Keratinocyte (primary cell): Measurements from ENCODE around the gene ALDH4A1. TPM values are rescaled to one million over a fixed set of nuclear protein-coding genes. Genes with fewer than 3 reads are reported as not detected.

Source experiments
- DNase-seq: peaks from one replicate; pipeline ENCODE4 v3.0.0-alpha.2; 2011; ENCODE audit warnings: low read depth, missing footprints, low spot score
- FAIRE-seq: peaks from 2 replicates; lab custom pipeline; 2011; peaks lifted over from hg19 to GRCh38; lab: Jason Lieb, UNC
- H2AFZ ChIP-seq: 2 replicates; pipeline ENCODE4 v1.6.0; 2012; ENCODE audit warnings: low read length, control low read depth, inconsistent platforms; ENCODE audit not compliant: control insufficient read depth
- H3K27ac ChIP-seq: 2 replicates; pipeline ENCODE4 v1.5.1; 2011; ENCODE audit warnings: low read length; ENCODE audit not compliant: control insufficient read depth, insufficient read depth
- H3K27me3 ChIP-seq: 3 replicates; pipeline ENCODE4 v1.6.0; 2011; ENCODE audit warnings: low read length; ENCODE audit not compliant: control insufficient read depth, insufficient read depth; ENCODE audit errors: extremely low read depth
- H3K36me3 ChIP-seq, 2 experiments: 2 replicates in 1 of 2; 3 replicates in 1 of 2; pipeline ENCODE4 v1.5.1; 2011; ENCODE audit warnings: low read length in 2 of 2, mild to moderate bottlenecking in 1 of 2; ENCODE audit not compliant: control insufficient read depth in 2 of 2, insufficient read depth in 2 of 2; ENCODE audit errors: extremely low read depth in 1 of 2
- H3K4me1 ChIP-seq: 3 replicates; pipeline ENCODE4 v1.5.1; 2011; ENCODE audit warnings: low read length; ENCODE audit not compliant: control insufficient read depth, insufficient read depth; ENCODE audit errors: extremely low read depth
- H3K4me2 ChIP-seq: 3 replicates; pipeline ENCODE4 v1.6.0; 2011; ENCODE audit warnings: low read depth, low read length; ENCODE audit not compliant: control insufficient read depth, insufficient read depth; ENCODE audit errors: extremely low read depth
- H3K4me3 ChIP-seq, 3 experiments: fragments of 200-600 bp in 1 of 3; sonication (generic) in 1 of 3; 2 replicates in 2 of 3; 3 replicates in 1 of 3; pipeline ENCODE4 v1.5.1; 2011 to 2016; ENCODE audit warnings: low read length in 3 of 3, mild to moderate bottlenecking in 3 of 3, control low read depth in 2 of 3, inconsistent platforms in 1 of 3, low read depth in 1 of 3, mixed read lengths in 1 of 3, mixed run types in 1 of 3, moderate library complexity in 1 of 3; ENCODE audit not compliant: control insufficient read depth in 2 of 3, insufficient read depth in 2 of 3; ENCODE audit errors: extremely low read depth in 1 of 3
- H3K79me2 ChIP-seq: 2 replicates; pipeline ENCODE4 v1.6.0; 2012; ENCODE audit warnings: low read length; ENCODE audit not compliant: control insufficient read depth, insufficient read depth
- H3K9ac ChIP-seq: 3 replicates; pipeline ENCODE4 v1.6.0; 2011; ENCODE audit warnings: low read length; ENCODE audit not compliant: control insufficient read depth, insufficient read depth; ENCODE audit errors: extremely low read depth
- H3K9me1 ChIP-seq: 3 replicates; pipeline ENCODE4 v1.6.0; 2011; ENCODE audit warnings: low read length; ENCODE audit not compliant: control insufficient read depth, insufficient read depth; ENCODE audit errors: extremely low read depth
- H3K9me3 ChIP-seq: 2 replicates; pipeline ENCODE4 v1.5.1; 2012; ENCODE audit warnings: low read depth, low read length; ENCODE audit not compliant: control insufficient read depth
- H4K20me1 ChIP-seq: 3 replicates; pipeline ENCODE4 v1.6.0; 2011; ENCODE audit warnings: low read length; ENCODE audit not compliant: control insufficient read depth, insufficient read depth; ENCODE audit errors: extremely low read depth
- CTCF ChIP-seq, 3 experiments: IDR thresholded peaks in 1 of 3; conservative IDR thresholded peaks in 1 of 3; optimal IDR thresholded peaks in 1 of 3; 2 replicates in 2 of 3; 3 replicates in 1 of 3; pipeline versions ENCODE3 to v1.5.1; 2011; ENCODE audit warnings: low read length in 3 of 3, mild to moderate bottlenecking in 3 of 3, moderate library complexity in 2 of 3, control low read depth in 1 of 3, inconsistent platforms in 1 of 3; ENCODE audit not compliant: insufficient read depth in 2 of 3; ENCODE audit errors: extremely low read depth in 1 of 3
- EZH2 ChIP-seq: IDR thresholded peaks from one replicate; pipeline ENCODE4 v1.6.1; 2012; ENCODE audit warnings: inconsistent platforms, mild to moderate bottlenecking, low read length, moderate library complexity
- dilution Hi-C: fragments of 300-500 bp; cut with MboI; formaldehyde crosslinking; loops from one replicate; pipeline ENCODE4 v1.7.0; 2020; ENCODE audit warnings: low sequenced_read_pairs; ENCODE audit not compliant: extremely low pct_ligation_motif_present
- polyA plus RNA-seq, 5 experiments: library from polyadenylated mRNA; depleted of rRNA in 3 of 5; stranded (reverse) in 3 of 5; stranded (forward) in 1 of 5; unstranded in 1 of 5; fragments of >200 nt; gene quantifications; 1 replicate in 1 of 5; 2 replicates in 3 of 5; 3 replicates in 1 of 5; pipeline versions ENCODE4 v1.2.1 to v1.2.3, GENCODE V29; 2011 to 2012; ENCODE audit warnings: missing spikeins in 2 of 5, low read depth in 1 of 5, low replicate concordance in 1 of 5

Gene ALDH4A1
- polyA plus RNA-seq, 1 donor (not counting 4 experiments of a cell fraction or from before 2014, with no cell fraction given), result 52.7 TPM

GRCh38 chr1:18901952-18902522 is 318 bp downstream of the ALDH4A1 start:
- TF ChIP-seq CTCF (optimal IDR thresholded peaks at IDR 0.05 in 1 of 3, IDR thresholded peaks at IDR 0.05 in 1 of 3, conservative IDR thresholded peaks at IDR 0.05 in 1 of 3; ENCODE audit: extremely low read depth in 1 of 3, insufficient read depth in 2 of 3, low read length in 3 of 3), result no peak
- no peak for TF ChIP-seq EZH2
- dilution Hi-C loops, result no loop called here
- H3K79me2 ChIP-seq, result peaks cover 26% of the 10 kb centered on the region
- H3K27ac ChIP-seq, result peak overlapping the region; percentile 98
- FAIRE-seq (no peak), DNase-seq (no peak)
- no peaks in the 10 kb centered on the region for H3K9me3 ChIP-seq
- H3K9ac ChIP-seq, result peak overlapping the region; percentile 93
- peaks cover 7 to 14% of the 10 kb centered on the region in 2 experiments for H3K36me3 ChIP-seq
- peaks cover 48% of the 10 kb centered on the region for H3K4me1 ChIP-seq
- peaks cover under 1% of the 10 kb centered on the region for H4K20me1 ChIP-seq
- H3K4me3 ChIP-seq, result peak overlapping the region; percentile 79 to 92 (median 81)
- H3K27me3 ChIP-seq, result no peaks in the 10 kb centered on the region
- no peaks in the 10 kb centered on the region for H3K9me1 ChIP-seq
- H3K4me2 ChIP-seq, result peak overlapping the region; percentile 85
- peak overlapping the region; percentile 17 for H2AFZ ChIP-seq

- no peak for FAIRE-seq
- H3K9me1 ChIP-seq, result no peaks in the 10 kb centered on the region
- TF ChIP-seq EZH2 (no peak), CTCF (optimal IDR thresholded peaks at IDR 0.05 in 1 of 3, IDR thresholded peaks at IDR 0.05 in 1 of 3, conservative IDR thresholded peaks at IDR 0.05 in 1 of 3; ENCODE audit: extremely low read depth in 1 of 3, insufficient read depth in 2 of 3, low read length in 3 of 3) (no peak)
- H3K4me3 ChIP-seq, result peak overlapping the region; percentile 79 to 92 (median 81)
- H3K4me2 ChIP-seq, result peak overlapping the region; percentile 85
- H2AFZ ChIP-seq, result no peak overlapping the region
- no peaks in the 10 kb centered on the region for H4K20me1 ChIP-seq
- no peak for DNase-seq
- H3K9ac ChIP-seq, result peak overlapping the region; percentile 93
- peaks cover 48% of the 10 kb centered on the region for H3K4me1 ChIP-seq
- H3K27ac ChIP-seq, result peak overlapping the region; percentile 98
- H3K36me3 ChIP-seq, result peaks cover 5 to 7% of the 10 kb centered on the region in 2 experiments
- dilution Hi-C loops, result no loop called here
- no peaks in the 10 kb centered on the region for H3K27me3 ChIP-seq
- H3K9me3 ChIP-seq, result no peaks in the 10 kb centered on the region
- peaks cover 21% of the 10 kb centered on the region for H3K79me2 ChIP-seq
Observed at GRCh38 chr1:18901147-18901951, 1.0 kb downstream of the ALDH4A1 start.
